Measurements from ENCODE around the gene AMIGO3. TPM values are rescaled to one million over a fixed set of nuclear protein-coding genes. Genes with fewer than 3 reads are reported as not detected.

AMIGO3 gene
- total and polyA plus RNA-seq, 7 donors: 0.46 to 1.2 (median 0.77) TPM; not detected in 3

DNA sequence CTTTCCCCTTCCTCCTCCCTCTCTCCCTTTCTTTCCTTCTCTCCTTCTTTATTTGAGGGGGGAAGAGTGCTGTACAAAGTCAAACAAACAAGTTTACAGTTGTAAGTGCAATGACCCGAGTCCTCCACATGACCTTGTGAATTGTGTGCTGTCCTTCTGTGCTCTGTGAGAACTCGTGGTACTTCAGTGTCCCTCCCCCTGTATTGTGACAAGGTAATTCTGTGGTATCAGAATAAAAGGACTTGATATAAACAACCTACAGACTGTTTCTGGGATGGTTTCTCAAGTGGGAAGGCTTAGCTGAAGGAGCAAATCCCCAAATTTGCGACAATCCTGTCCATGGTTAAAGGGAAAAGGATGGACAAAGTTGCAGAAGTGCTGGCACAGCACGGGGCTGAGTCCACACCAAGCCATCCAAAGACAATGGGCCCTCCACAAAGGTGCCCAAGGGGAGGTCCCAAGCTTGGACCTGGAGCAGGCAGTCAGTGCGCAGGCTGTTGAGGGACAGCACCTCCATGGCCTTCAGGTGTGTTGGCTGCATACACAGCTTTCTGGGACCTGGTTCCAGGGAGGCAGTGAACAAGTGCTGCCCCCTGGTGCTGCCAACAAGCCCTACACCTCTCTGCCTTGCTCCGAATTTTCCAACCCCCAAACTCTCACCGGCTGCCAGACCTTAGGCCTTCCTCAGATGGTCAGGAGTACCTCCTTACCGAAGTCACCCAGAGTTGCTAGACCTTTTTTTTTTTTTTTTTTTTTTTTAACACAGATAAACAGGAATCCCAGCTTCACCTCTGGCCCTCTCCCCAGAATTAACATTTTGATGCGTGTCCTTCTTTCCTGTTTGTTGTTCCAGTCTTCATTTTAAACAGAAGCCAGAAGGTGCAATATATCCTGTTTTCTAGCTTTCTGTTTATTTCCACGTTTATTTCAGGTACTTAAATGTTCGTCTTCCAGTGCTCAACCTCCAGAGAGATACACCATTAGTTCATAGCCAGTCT lies 47.9 kb downstream of the AMIGO3 start:
- TF ChIP-seq, protein P1, sequence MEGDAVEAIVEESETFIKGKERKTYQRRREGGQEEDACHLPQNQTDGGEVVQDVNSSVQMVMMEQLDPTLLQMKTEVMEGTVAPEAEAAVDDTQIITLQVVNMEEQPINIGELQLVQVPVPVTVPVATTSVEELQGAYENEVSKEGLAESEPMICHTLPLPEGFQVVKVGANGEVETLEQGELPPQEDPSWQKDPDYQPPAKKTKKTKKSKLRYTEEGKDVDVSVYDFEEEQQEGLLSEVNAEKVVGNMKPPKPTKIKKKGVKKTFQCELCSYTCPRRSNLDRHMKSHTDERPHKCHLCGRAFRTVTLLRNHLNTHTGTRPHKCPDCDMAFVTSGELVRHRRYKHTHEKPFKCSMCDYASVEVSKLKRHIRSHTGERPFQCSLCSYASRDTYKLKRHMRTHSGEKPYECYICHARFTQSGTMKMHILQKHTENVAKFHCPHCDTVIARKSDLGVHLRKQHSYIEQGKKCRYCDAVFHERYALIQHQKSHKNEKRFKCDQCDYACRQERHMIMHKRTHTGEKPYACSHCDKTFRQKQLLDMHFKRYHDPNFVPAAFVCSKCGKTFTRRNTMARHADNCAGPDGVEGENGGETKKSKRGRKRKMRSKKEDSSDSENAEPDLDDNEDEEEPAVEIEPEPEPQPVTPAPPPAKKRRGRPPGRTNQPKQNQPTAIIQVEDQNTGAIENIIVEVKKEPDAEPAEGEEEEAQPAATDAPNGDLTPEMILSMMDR (IDR thresholded peaks at IDR 0.05): peak; percentile 56 to 83 (median 74)
- no peak for TF ChIP-seq EP300 (IDR thresholded peaks at IDR 0.05)
- peak overlapping the region in 1 of 4 donors; percentile 18 for H3K27ac ChIP-seq
- H3K27me3 ChIP-seq: peaks cover 0 to 19% (median 16%) of the 10 kb centered on the region in 3 donors
- peaks cover 0 to 11% (median 8%) of the 10 kb centered on the region in 4 donors for H3K36me3 ChIP-seq
- no peak overlapping the region for H3K4me3 ChIP-seq
- 34 to 45% methylated on average over 11 of the region's 11 CpGs for WGBS, 2 donors
- H3K9me3 ChIP-seq: no peaks in the 10 kb centered on the region
- H3K4me1 ChIP-seq: peaks cover 0 to 21% (median 20%) of the 10 kb centered on the region in 4 donors
- intact Hi-C loops (cut with DNase I): loop anchor here (1.0 to 5.0 kb wide), 2 partner anchors 132 to 244 kb away; partner anchors contain the start of gene NICN1
- DNase-seq: peak; percentile 79

DNA sequence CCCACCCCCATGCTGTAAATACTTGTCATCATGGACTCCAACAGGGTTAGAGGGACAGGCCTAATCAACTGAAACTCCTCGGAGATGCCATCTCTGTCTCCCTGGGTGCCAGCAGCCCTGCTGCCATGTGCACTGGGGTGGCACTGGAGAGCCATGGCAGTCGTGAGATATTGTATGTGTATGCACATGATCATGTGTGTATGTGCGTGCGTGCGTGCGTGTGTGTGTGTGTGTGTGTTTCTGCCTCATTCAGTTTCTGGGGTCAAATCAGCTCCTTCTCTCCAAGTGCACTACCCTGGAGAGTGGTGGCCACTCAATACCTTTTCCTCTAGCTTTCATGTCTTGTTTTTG lies 48.6 kb downstream of the AMIGO3 start:
- TF ChIP-seq EP300 (IDR thresholded peaks at IDR 0.05) (no peak), POLR2AphosphoS5 (IDR thresholded peaks at IDR 0.05) (no peak), POLR2A (IDR thresholded peaks at IDR 0.05) (no peak)
- TF ChIP-seq, protein P1 (IDR thresholded peaks at IDR 0.05): no peak
- no peak overlapping the region for H3K4me3 ChIP-seq
- H3K27me3 ChIP-seq: peaks cover 0 to 25% (median 16%) of the 10 kb centered on the region in 3 donors
- no peak for DNase-seq
- no peak overlapping the region for H3K27ac ChIP-seq
- H3K9me3 ChIP-seq: no peaks in the 10 kb centered on the region
- H3K4me1 ChIP-seq: peaks cover 0 to 21% (median 20%) of the 10 kb centered on the region in 4 donors
- H3K36me3 ChIP-seq: peaks cover 0 to 4% (median 1%) of the 10 kb centered on the region in 4 donors
- intact Hi-C loops (cut with DNase I): loop anchor here (1.0 to 5.0 kb wide), 2 partner anchors 132 to 244 kb away; partner anchors contain the start of gene NICN1
- WGBS, 2 donors: 66% methylated on average over 6 of the region's 6 CpGs

DNA sequence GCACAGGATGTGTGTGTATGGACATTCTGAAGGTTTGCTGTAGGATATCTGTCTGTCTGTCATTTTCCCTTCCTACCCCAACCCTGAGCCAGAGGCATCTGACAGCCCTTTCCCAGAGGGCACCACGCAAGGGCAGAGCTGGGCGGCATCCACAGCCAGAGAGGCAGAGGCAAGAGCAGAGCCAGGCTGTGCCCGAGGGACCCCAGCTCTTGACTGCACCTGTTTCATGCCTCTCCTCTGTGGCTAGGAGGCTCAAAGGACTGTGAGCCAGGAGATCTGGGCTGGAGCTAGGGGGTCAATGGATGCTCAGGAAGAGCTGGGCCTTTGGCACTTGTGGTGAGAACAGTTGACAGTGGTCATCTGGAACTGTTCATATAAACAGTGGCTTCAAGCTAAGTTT lies 50.1 kb downstream of the AMIGO3 start:
- 41 to 79% methylated on average over 3 of the region's 3 CpGs for WGBS, 2 donors
- H3K27ac ChIP-seq: no peak overlapping the region
- intact Hi-C loops (cut with DNase I): no loop called here
- H3K27me3 ChIP-seq: peaks cover 0 to 41% (median 16%) of the 10 kb centered on the region in 3 donors
- no peaks in the 10 kb centered on the region for H3K9me3 ChIP-seq
- no peaks in the 10 kb centered on the region for H3K36me3 ChIP-seq
- no peak for DNase-seq
- peaks cover 0 to 8% (median 6%) of the 10 kb centered on the region in 4 donors for H3K4me1 ChIP-seq
- no peak overlapping the region for H3K4me3 ChIP-seq
- TF ChIP-seq EP300 (IDR thresholded peaks at IDR 0.05) (no peak), POLR2AphosphoS5 (IDR thresholded peaks at IDR 0.05) (no peak), POLR2A (IDR thresholded peaks at IDR 0.05) (no peak)
- TF ChIP-seq, protein P1 (IDR thresholded peaks at IDR 0.05): no peak

DNA sequence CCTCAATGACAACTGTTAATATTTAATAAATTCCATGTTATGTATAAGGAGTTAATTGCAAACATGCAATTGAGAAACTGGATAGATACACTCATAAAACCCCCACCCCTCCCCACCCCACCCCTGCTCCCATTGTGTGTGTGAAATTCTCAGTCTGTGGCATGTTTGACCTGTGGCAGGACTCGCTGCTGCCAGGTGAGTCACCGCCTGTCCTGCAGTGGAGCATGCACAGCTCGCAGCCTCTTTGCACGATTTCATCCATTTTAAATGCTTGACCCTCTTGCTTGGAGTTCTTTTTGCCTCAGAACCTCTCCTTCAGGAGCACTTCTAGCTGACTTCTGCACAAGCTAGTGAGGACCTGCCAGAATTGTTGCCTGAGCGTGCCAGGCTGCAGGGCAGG lies 50.6 kb downstream of the AMIGO3 start:
- no peak for DNase-seq
- peaks cover 0 to 46% (median 16%) of the 10 kb centered on the region in 3 donors for H3K27me3 ChIP-seq
- WGBS, 2 donors: 20 to 67% methylated on average over 5 of the region's 5 CpGs
- intact Hi-C loops (cut with DNase I): no loop called here
- no peak overlapping the region for H3K4me3 ChIP-seq
- peaks cover 0 to 7% (median 6%) of the 10 kb centered on the region in 4 donors for H3K4me1 ChIP-seq
- H3K9me3 ChIP-seq: no peaks in the 10 kb centered on the region
- no peak overlapping the region for H3K27ac ChIP-seq
- H3K36me3 ChIP-seq: no peaks in the 10 kb centered on the region
- TF ChIP-seq POLR2A (IDR thresholded peaks at IDR 0.05) (no peak), EP300 (IDR thresholded peaks at IDR 0.05) (no peak), POLR2AphosphoS5 (IDR thresholded peaks at IDR 0.05) (no peak)
- TF ChIP-seq, protein P1 (IDR thresholded peaks at IDR 0.05): no peak
